Heart right ventricle (tissue), 16 donors: ENCODE results near the gene AKAP5. TPM values are rescaled to one million over a fixed set of nuclear protein-coding genes. Genes with fewer than 3 reads are reported as not detected.

Experiments
- ATAC-seq, 8 donors: fragments of 200-7000 bp; cut with Tn5 transposase; one replicate each; pipeline ENCODE4 v1.9.1; 2020; ENCODE audit warnings: mild to moderate bottlenecking in 8 of 8, moderate library complexity in 8 of 8, moderate number of reproducible peaks in 1 of 8
- DNase-seq, 2 donors: peaks; one replicate each; pipeline ENCODE4 v3.0.0-alpha.2; 2020
- H3K27ac ChIP-seq, 10 donors: fragments of 200-600 bp; sonication (generic) in 2 of 10; one replicate each; pipeline versions ENCODE4 v1.5.0 to v1.8.0; 2020 to 2022; ENCODE audit warnings: mild to moderate bottlenecking in 3 of 10
- H3K27me3 ChIP-seq, 7 donors: fragments of 200-600 bp; one replicate each; pipeline ENCODE4 v1.8.0; 2021 to 2022; ENCODE audit warnings: mild to moderate bottlenecking in 2 of 7
- H3K36me3 ChIP-seq, 9 donors: fragments of 200-600 bp; sonication (generic) in 1 of 9; one replicate each; pipeline versions ENCODE4 v1.5.0 to v1.8.0; 2020 to 2022; ENCODE audit warnings: mild to moderate bottlenecking in 2 of 9
- H3K4me1 ChIP-seq, 9 donors: fragments of 200-600 bp; sonication (generic) in 1 of 9; one replicate each; pipeline versions ENCODE4 v1.5.0 to v1.8.0; 2020 to 2022; ENCODE audit warnings: mild to moderate bottlenecking in 4 of 9
- H3K4me3 ChIP-seq, 10 donors: fragments of 200-600 bp; sonication (generic) in 2 of 10; one replicate each; pipeline versions ENCODE4 v1.5.0 to v1.8.0; 2020 to 2022; ENCODE audit warnings: mild to moderate bottlenecking in 7 of 10, moderate library complexity in 2 of 10
- H3K9me3 ChIP-seq, 11 donors: fragments of 200-600 bp in 10 of 11; sonication (generic) in 2 of 11; one replicate each; pipeline versions ENCODE4 v1.5.0 to v1.8.0; 2013 to 2022; ENCODE audit warnings: mild to moderate bottlenecking in 2 of 11, control low read depth in 1 of 11, moderate library complexity in 1 of 11
- WGBS, 2 donors: extraction: QIAGEN DNeasy Blood & Tissue Kit; methylation state at CpG; one replicate each; pipeline ENCODE4 v1.1.7; 2013; ENCODE audit warnings: inconsistent platforms in 1 of 2; 5-methylcytosine and 5-hydroxymethylcytosine counted together
- intact Hi-C, 10 donors: fragments of 100-400 bp; cut with DNase I; formaldehyde crosslinking; loops; one replicate each; pipeline versions ENCODE4 v1.11.1 to v1.14.2; 2022
- polyA plus RNA-seq, 2 donors: library from polyadenylated mRNA; stranded (reverse); fragments of 200-250 nt; gene quantifications; one replicate each; pipeline ENCODE4 v1.2.3, GENCODE V29; 2013
- total RNA-seq, 10 donors: library from RNA; stranded (reverse); fragmentation: NEBNext Ultra II Directional in 3 of 10; extraction: Animal tissue kit (Norgen Biotek cat#: 25700) in 3 of 10; gene quantifications; one replicate each; pipeline versions ENCODE4 v1.2.1 to v1.2.4, GENCODE V29; 2021 to 2023
- TF ChIP-seq, protein P1 (sequence below), 9 donors: fragments of 200-600 bp; sonication (generic) in 2 of 9; IDR thresholded peaks; one replicate each; pipeline versions ENCODE4 v1.5.0 to v1.8.0; 2021 to 2022; ENCODE audit warnings: antibody characterized with exemption in 9 of 9, mild to moderate bottlenecking in 5 of 9, moderate library complexity in 1 of 9
- donor health status: Arrhythmogenic right ventricular cardiomyopathy.
- donor health status: ischemic (EF 13 %, LVEDD 7.1; RV severe dilation, severe dysfunction).
- donor health status: healthy with polysubstance abuse.
- donor health status: DM: no; HTN: yes; CAD: no.
- donor health status: DM: no; HTN: no; CAD: no.
- donor health status: ischemic (EF 25% LVEDD 6.9; RV normal size, moderate dysfunction).
- donor health status: ischemic (EF 25% LVEDD 5.7; RV mildly dilated, moderate dysfunction).
- donor health status: healthy.
- donor health status: DM: yes; HTN: yes; CAD: no.
- donor health status: Ischemic cardiomyopathy.
- donor health status: ischemic (EF 35%, LVEDD 5.7; RV mildly dilated, moderate dysfunction).
- donor health status: nonischemic (EF 11% LVEDD 7.7; RV severe dilation, severe dysfunction).
- donor health status: DM: yes; HTN: yes; CAD: no.
- donor health status: PGD.
- donor health status: ischemic (EF 29% LVEDD 5.4; RV normal size, mild dysfunction).
- donor health status: nonischemic (EF 23%, LVEDD 6.1; RV moderate dilation, normal function).

The AKAP5 gene
- total and polyA plus RNA-seq, 12 donors: 0.07 to 0.51 (median 0.17) TPM

DNA sequence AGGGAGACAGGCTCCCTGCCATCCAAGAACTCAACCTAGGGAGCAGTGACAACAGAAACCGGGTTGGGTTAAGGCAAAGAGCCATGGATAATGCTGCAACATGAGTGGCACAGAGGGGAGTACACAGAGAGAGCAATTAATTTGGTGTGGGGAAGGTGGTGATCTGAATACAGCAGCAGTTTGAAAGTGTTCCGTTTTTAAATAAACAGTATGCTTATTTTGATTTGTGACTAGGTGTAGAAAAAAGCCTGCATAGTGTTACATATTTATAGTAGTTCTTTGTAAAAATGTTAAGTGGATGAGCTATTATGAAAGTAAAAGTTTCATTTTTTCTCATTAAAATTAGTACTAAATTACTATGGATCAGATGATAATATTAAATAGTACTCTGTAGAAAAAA, 8.7 kb downstream of the AKAP5 start:
- intact Hi-C loops: loop anchor here in 4 of 10 donors (10.0 kb wide), 1 partner anchor 129 kb away; no protein-coding TSS in a partner anchor
- peaks cover 0 to 1% (median 0%) of the 10 kb centered on the region in 9 donors for H3K36me3 ChIP-seq
- no peak overlapping the region for H3K4me3 ChIP-seq
- ATAC-seq (no peak), DNase-seq (no peak)
- 67 to 73% methylated on average over 2 of the region's 2 CpGs for WGBS, 2 donors
- TF ChIP-seq, protein P1, sequence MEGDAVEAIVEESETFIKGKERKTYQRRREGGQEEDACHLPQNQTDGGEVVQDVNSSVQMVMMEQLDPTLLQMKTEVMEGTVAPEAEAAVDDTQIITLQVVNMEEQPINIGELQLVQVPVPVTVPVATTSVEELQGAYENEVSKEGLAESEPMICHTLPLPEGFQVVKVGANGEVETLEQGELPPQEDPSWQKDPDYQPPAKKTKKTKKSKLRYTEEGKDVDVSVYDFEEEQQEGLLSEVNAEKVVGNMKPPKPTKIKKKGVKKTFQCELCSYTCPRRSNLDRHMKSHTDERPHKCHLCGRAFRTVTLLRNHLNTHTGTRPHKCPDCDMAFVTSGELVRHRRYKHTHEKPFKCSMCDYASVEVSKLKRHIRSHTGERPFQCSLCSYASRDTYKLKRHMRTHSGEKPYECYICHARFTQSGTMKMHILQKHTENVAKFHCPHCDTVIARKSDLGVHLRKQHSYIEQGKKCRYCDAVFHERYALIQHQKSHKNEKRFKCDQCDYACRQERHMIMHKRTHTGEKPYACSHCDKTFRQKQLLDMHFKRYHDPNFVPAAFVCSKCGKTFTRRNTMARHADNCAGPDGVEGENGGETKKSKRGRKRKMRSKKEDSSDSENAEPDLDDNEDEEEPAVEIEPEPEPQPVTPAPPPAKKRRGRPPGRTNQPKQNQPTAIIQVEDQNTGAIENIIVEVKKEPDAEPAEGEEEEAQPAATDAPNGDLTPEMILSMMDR (IDR thresholded peaks at IDR 0.05): no peak
- H3K9me3 ChIP-seq: no peaks in the 10 kb centered on the region
- no peaks in the 10 kb centered on the region for H3K27me3 ChIP-seq
- peaks cover 0 to 5% (median 0%) of the 10 kb centered on the region in 9 donors for H3K4me1 ChIP-seq
- H3K27ac ChIP-seq: no peak overlapping the region

DNA sequence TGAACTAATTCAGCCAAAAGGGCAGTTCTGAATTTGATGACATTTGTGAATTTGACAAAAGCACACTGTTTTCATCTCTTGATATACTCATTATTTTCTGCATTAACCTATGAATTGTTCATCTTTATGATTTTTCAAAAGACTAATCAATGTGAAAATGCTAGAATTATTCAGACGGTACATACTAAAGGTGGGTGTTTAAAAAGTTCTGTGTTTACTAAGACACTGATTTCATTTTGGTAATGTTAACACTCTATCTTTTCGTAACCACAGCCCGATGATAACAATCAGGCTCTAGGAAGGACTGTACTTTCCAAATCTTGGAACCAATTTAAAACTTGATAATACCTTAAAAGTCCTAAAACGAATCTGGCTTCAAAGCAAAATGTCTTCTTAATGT, 9.4 kb downstream of the AKAP5 start:
- ATAC-seq (no peak), DNase-seq (no peak)
- Histone ChIP-seq H3K27ac (no peak overlapping the region), H3K9me3 (no peaks in the 10 kb centered on the region), H3K4me1 (peaks cover 0 to 5% (median 0%) of the 10 kb centered on the region in 9 donors), H3K4me3 (no peak overlapping the region), H3K36me3 (peaks cover 0 to 8% (median 0%) of the 10 kb centered on the region in 9 donors), H3K27me3 (no peaks in the 10 kb centered on the region)
- WGBS, 2 donors: 81 to 98% methylated on average over 4 of the region's 4 CpGs
- TF ChIP-seq, protein P1 (IDR thresholded peaks at IDR 0.05): no peak
- intact Hi-C loops: loop anchor here in 9 of 10 donors (5.0 to 10.0 kb wide), 5 partner anchors 37 to 132 kb away; no protein-coding TSS in a partner anchor

GRCh38 chr14:64475585-64476273, 10.4 kb downstream of the AKAP5 start:
- Histone ChIP-seq H3K9me3 (no peaks in the 10 kb centered on the region), H3K27me3 (no peaks in the 10 kb centered on the region), H3K4me1 (peaks cover 0 to 5% (median 0%) of the 10 kb centered on the region in 9 donors), H3K27ac (no peak overlapping the region), H3K4me3 (no peak overlapping the region), H3K36me3 (peaks cover 0 to 16% (median 0%) of the 10 kb centered on the region in 9 donors)
- DNase-seq: no peak
- ATAC-seq: no peak
- intact Hi-C loops: loop anchor here in 9 of 10 donors (5.0 to 10.0 kb wide), 5 partner anchors 38 to 133 kb away; no protein-coding TSS in a partner anchor
- WGBS, 2 donors: 90% methylated on average over 8 of the region's 8 CpGs
- TF ChIP-seq, protein P1 (IDR thresholded peaks at IDR 0.05): no peak

DNA sequence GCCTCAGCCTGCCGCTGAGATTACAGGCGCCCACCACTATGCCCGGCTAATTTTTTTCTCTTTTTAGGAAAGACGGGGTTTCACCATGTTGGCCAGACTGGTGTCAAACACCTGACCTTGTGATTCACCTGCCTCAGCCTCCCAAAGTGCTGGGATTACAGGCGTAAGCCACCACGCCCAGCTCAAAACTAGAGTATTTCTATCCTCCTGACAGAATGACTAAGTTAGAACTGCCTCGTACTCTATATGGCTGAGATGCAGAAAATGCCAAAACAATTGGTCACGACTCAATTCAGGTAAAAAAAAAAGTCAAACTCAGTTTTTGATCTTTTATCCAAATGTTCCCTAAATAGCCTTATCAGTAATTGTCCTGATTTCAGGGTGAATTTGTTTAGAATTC, 11.1 kb downstream of the AKAP5 start:
- TF ChIP-seq, protein P1 (IDR thresholded peaks at IDR 0.05): no peak
- Histone ChIP-seq H3K4me1 (peaks cover 0 to 5% (median 0%) of the 10 kb centered on the region in 9 donors), H3K27ac (no peak overlapping the region), H3K9me3 (no peaks in the 10 kb centered on the region), H3K4me3 (no peak overlapping the region), H3K27me3 (no peaks in the 10 kb centered on the region), H3K36me3 (peaks cover 0 to 23% (median 0%) of the 10 kb centered on the region in 9 donors)
- WGBS, 2 donors: 95% methylated on average over 8 of the region's 8 CpGs
- ATAC-seq (no peak), DNase-seq (no peak)
- intact Hi-C loops: loop anchor here in 9 of 10 donors (5.0 to 10.0 kb wide), 5 partner anchors 39 to 134 kb away; no protein-coding TSS in a partner anchor
